Panc1 (cell line): Measurements from ENCODE around the gene CDK4.

ENCODE experiments used
- CTCF ChIP-seq: fragments of 450-650 bp; IDR thresholded peaks from 2 replicates; pipeline ENCODE4 v1.5.1; 2017; ENCODE audit warnings: mild to moderate bottlenecking
- POLR2AphosphoS5 ChIP-seq: IDR thresholded peaks from 2 replicates; pipeline ENCODE4 v1.6.1; 2012; ENCODE audit warnings: mild to moderate bottlenecking, low read depth, low read length, moderate library complexity

DNA sequence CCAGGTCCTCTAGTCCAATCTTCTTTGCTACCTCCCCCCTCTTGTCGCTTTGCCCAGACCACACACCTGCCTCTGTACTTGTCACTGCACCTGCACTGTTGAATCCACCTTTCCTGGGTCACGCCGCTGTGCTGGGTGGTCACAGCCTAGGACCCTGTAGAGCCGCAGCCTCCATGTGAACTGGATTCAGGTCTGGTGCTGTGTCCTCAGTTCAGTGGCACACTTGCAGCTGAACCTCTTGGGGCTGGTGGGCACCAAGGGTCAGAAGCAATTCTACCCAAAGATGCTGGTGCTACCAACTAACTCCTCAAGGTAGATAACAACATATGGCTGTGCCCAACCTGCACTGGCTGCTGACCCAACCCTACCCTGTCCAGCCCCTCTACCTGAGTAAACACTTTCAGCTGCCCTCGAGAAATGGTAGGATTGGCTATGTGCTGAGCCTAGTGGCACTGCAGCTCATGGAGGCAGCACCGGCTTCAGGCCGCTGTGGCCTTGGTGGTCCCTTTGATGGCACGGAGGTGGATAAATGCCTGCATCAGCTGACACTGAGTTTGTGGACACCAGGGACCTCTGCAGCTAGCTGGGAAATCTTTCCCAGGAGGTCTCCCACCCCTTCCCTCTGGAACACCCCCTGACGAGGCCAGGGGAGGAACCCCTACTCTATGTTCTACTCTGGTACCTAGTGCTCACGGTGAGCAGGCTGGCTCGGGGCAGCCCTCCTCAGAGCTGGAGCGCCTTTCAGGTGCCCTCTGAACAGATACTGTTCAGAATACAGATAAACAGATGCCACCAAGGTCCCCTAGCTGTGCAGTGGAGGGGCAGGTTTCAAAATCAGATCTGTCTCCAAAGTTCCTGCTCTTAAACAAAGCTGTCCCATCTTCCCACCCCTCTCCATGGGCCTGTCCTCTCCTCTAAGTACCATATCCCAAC, 27.8 kb downstream of the CDK4 start:
- TF ChIP-seq POLR2AphosphoS5 (no peak), CTCF (no peak)
